Skin epidermis (tissue), 12 donors: Measurements from ENCODE around the gene SWT1.
"Not testable (repeated sequence)": the region's sequence is repeated elsewhere in the genome, so short reads cannot be mapped to it uniquely, and the experiment has no call there.

Source experiments
- H3K27ac ChIP-seq, 21 experiments: fragments of 200-600 bp; sonication (generic) in 11 of 21; one replicate each; pipeline ENCODE4 v1.5.0; 2020; ENCODE audit warnings: mild to moderate bottlenecking in 3 of 21, inconsistent platforms in 2 of 21, moderate library complexity in 2 of 21
- H3K4me3 ChIP-seq, 7 experiments: fragments of 200-600 bp; sonication (generic) in 2 of 7; one replicate each; pipeline ENCODE4 v1.5.0; 2020; ENCODE audit warnings: inconsistent platforms in 2 of 7, mild to moderate bottlenecking in 2 of 7, moderate library complexity in 1 of 7

Gene SWT1

GRCh38 chr1:185166106-185166505, 9.1 kb downstream of the SWT1 start:
- Histone ChIP-seq H3K27ac (no peak overlapping the region), H3K4me3 (no peak overlapping the region)

- no peak overlapping the region for H3K27ac ChIP-seq
- no peak overlapping the region for H3K4me3 ChIP-seq
These were observed 13.4 kb downstream of the SWT1 start for GRCh38 chr1:185170291-185170848.

GRCh38 chr1:185193756-185194155, 36.8 kb downstream of the SWT1 start:
- H3K4me3 ChIP-seq: no peak overlapping the region
- no peak overlapping the region for H3K27ac ChIP-seq

- not testable (repeated sequence) for H3K27ac ChIP-seq
These were observed 41.7 kb downstream of the SWT1 start for GRCh38 chr1:185198712-185199111.

GRCh38 chr1:185200889-185201288, 43.9 kb downstream of the SWT1 start:
- no peak overlapping the region for H3K27ac ChIP-seq
- H3K4me3 ChIP-seq: no peak overlapping the region

More at GRCh38 chr1:185198712-185199111, 41.7 kb downstream of the SWT1 start:
- not testable (repeated sequence) for H3K4me3 ChIP-seq

- no peak overlapping the region for H3K4me3 ChIP-seq
- no peak overlapping the region for H3K27ac ChIP-seq
These were observed 50.2 kb downstream of the SWT1 start for GRCh38 chr1:185207170-185207569.

GRCh38 chr1:185207980-185208602, 51.1 kb downstream of the SWT1 start:
- no peak overlapping the region for H3K4me3 ChIP-seq
- H3K27ac ChIP-seq: no peak overlapping the region

- H3K27ac ChIP-seq: no peak overlapping the region
- H3K4me3 ChIP-seq: no peak overlapping the region
These were observed 51.7 kb downstream of the SWT1 start for GRCh38 chr1:185208626-185209180.

- not testable (repeated sequence) for H3K27ac ChIP-seq, H3K4me3 ChIP-seq
These were observed 52.4 kb downstream of the SWT1 start for GRCh38 chr1:185209357-185209756.

GRCh38 chr1:185213091-185213490, 56.1 kb downstream of the SWT1 start:
- H3K27ac ChIP-seq: no peak overlapping the region
- no peak overlapping the region for H3K4me3 ChIP-seq

GRCh38 chr1:185215911-185216310, 58.9 kb downstream of the SWT1 start:
- H3K27ac ChIP-seq: no peak overlapping the region
- no peak overlapping the region for H3K4me3 ChIP-seq

GRCh38 chr1:185224132-185224531, 67.2 kb downstream of the SWT1 start:
- Histone ChIP-seq H3K4me3 (no peak overlapping the region), H3K27ac (no peak overlapping the region)

GRCh38 chr1:185227161-185227560, 70.2 kb downstream of the SWT1 start:
- no peak overlapping the region for H3K4me3 ChIP-seq
- no peak overlapping the region for H3K27ac ChIP-seq

- H3K4me3 ChIP-seq: no peak overlapping the region
- no peak overlapping the region for H3K27ac ChIP-seq
These were observed 72.0 kb downstream of the SWT1 start for GRCh38 chr1:185228979-185229378.

GRCh38 chr1:185229981-185230380, 73.0 kb downstream of the SWT1 start:
- no peak overlapping the region for H3K27ac ChIP-seq
- H3K4me3 ChIP-seq: no peak overlapping the region

- Histone ChIP-seq H3K4me3 (no peak overlapping the region), H3K27ac (no peak overlapping the region)
These were observed 75.9 kb downstream of the SWT1 start for GRCh38 chr1:185232874-185233273.

GRCh38 chr1:185234183-185234582, 77.2 kb downstream of the SWT1 start:
- not testable (repeated sequence) for H3K27ac ChIP-seq

GRCh38 chr1:185237176-185237575, 80.2 kb downstream of the SWT1 start:
- H3K4me3 ChIP-seq, H3K27ac ChIP-seq: not testable (repeated sequence)

More at GRCh38 chr1:185234183-185234582, 77.2 kb downstream of the SWT1 start:
- not testable (repeated sequence) for H3K4me3 ChIP-seq

GRCh38 chr1:185237661-185238060, 80.7 kb downstream of the SWT1 start:
- H3K27ac ChIP-seq: no peak overlapping the region
- no peak overlapping the region for H3K4me3 ChIP-seq

GRCh38 chr1:185238447-185238846, 81.5 kb downstream of the SWT1 start:
- Histone ChIP-seq H3K27ac (no peak overlapping the region), H3K4me3 (no peak overlapping the region)

GRCh38 chr1:185239861-185240260, 82.9 kb downstream of the SWT1 start:
- Histone ChIP-seq H3K27ac (no peak overlapping the region), H3K4me3 (no peak overlapping the region)

- no peak overlapping the region for H3K27ac ChIP-seq
- H3K4me3 ChIP-seq: no peak overlapping the region
These were observed 84.2 kb downstream of the SWT1 start for GRCh38 chr1:185241127-185241526.
